Ovary (tissue), 10 donors: ENCODE measurements around the gene SLC6A2. TPM values are rescaled to one million over a fixed set of nuclear protein-coding genes. Genes with fewer than 3 reads are reported as not detected.
"Not testable (repeated sequence)": the region's sequence is repeated elsewhere in the genome, so short reads cannot be mapped to it uniquely, and the experiment has no call there.

Experiments
- DNase-seq, 5 donors: peaks; one replicate each; pipeline ENCODE4 v3.0.0-alpha.2; 2019 to 2020
- H3K27ac ChIP-seq, 2 donors: fragments of 200-600 bp; one replicate each; pipeline versions ENCODE4 v1.5.1 to v1.8.0; 2019 to 2022
- H3K27me3 ChIP-seq: fragments of 200-600 bp; one replicate; pipeline ENCODE4 v1.8.0; 2022
- H3K36me3 ChIP-seq: fragments of 200-600 bp; sonication (generic); one replicate; pipeline ENCODE4 v1.5.1; 2019
- H3K4me1 ChIP-seq: one replicate; pipeline ENCODE4 v1.8.1; 2013; ENCODE audit warnings: mild to moderate bottlenecking, moderate library complexity; ENCODE audit not compliant: insufficient read depth
- H3K4me3 ChIP-seq: fragments of 200-600 bp; sonication (generic); one replicate; pipeline ENCODE4 v1.5.1; 2017
- H3K9me3 ChIP-seq, 2 donors: fragments of 200-600 bp in 1 of 2; sonication (generic) in 1 of 2; one replicate each; pipeline versions ENCODE4 v1.5.1 to v1.8.1; 2013 to 2019; ENCODE audit warnings: mild to moderate bottlenecking in 1 of 2, moderate library complexity in 1 of 2
- CTCF ChIP-seq, 3 donors: fragments of 450-650 bp in 2 of 3; fragments of 200-600 bp in 1 of 3; IDR thresholded peaks; one replicate each; pipeline versions ENCODE4 v1.5.1 to v1.8.0; 2016 to 2022; ENCODE audit warnings: antibody characterized with exemption in 3 of 3, mild to moderate bottlenecking in 1 of 3
- EP300 ChIP-seq: sonication (generic); formaldehyde crosslinking; IDR thresholded peaks from one replicate; pipeline ENCODE4 v1.6.1; 2017; ENCODE audit warnings: antibody characterized with exemption
- POLR2A ChIP-seq: fragments of 450-650 bp; IDR thresholded peaks from one replicate; pipeline ENCODE4 v1.6.1; 2017; ENCODE audit warnings: antibody characterized with exemption, mild to moderate bottlenecking, moderate library complexity
- WGBS, 3 donors: extraction: QIAGEN DNeasy Blood & Tissue Kit in 1 of 3; methylation state at CpG; one replicate each; pipeline versions ENCODE4 v1.1.5 to v1.1.7; 2013 to 2017; 5-methylcytosine and 5-hydroxymethylcytosine counted together
- intact Hi-C, 4 donors: fragments of 100-400 bp; cut with DNase I; formaldehyde crosslinking; loops; one replicate each; pipeline versions ENCODE4 v1.11.0 to v1.15.1; 2022 to 2023
- long read RNA-seq, 3 donors: library from polyadenylated mRNA in 2 of 3; unstranded in 2 of 3; transcript quantifications; one replicate each; pipeline ENCODE4 v2.0.0 and lab custom pipeline, GENCODE V29; 2021 to 2026
- polyA plus RNA-seq, 2 donors: library from polyadenylated mRNA; stranded (reverse); fragments of 200-250 nt in 1 of 2; fragments of 350-450 nt in 1 of 2; fragmentation: Illumina TruSeq in 1 of 2; extraction: RNeasy Lipid Tissue Mini Kit (QIAGEN cat#74804) in 1 of 2; gene quantifications; one replicate each; pipeline ENCODE4 v1.2.3, GENCODE V29; 2013 to 2014
- total RNA-seq, 7 donors: library from RNA; depleted of rRNA in 2 of 7; stranded (reverse); fragments of >200 nt in 2 of 7; fragmentation: NEBNext Ultra II Directional in 3 of 7; extraction: Animal tissue kit (Norgen Biotek cat#: 25700) in 3 of 7; gene quantifications; one replicate each; pipeline versions ENCODE4 v1.1.0 to v1.2.4, GENCODE V29; 2016 to 2023
- donor health status: DM: no; HTN: no; CAD: no; lungs with moderate emphysema.
- donor health status: DM: no; HTN: no; CAD: no.
- donor health status: Bipolar disorder and iron deficiency.
- donor health status: DM: yes; HTN: yes; CAD: no.
- donor health status: DM: no; HTN: no; CAD: no.
- donor health status: DM: yes; HTN: yes; CAD: no.

Gene SLC6A2
- total RNA-seq (under 1 TPM in 4 of 7 donors, not detected in 3; 0.08 to 0.30 (median 0.19) TPM), polyA plus RNA-seq (under 1 TPM; 0.20 to 0.36 TPM)
- long read RNA-seq, donor 1: 0 reads
- long read RNA-seq, donor 2: 0 reads
- long read RNA-seq, donor 3: 0 reads

GRCh38 chr16:55655897-55656681 lies at the start of gene SLC6A2:
TSS of gene SLC6A2 (plus strand) at chr16:55655988. CDS start at chr16:55656695, 707 bp downstream.
- TF ChIP-seq POLR2A: no peak
- TF ChIP-seq EP300: no peak
- TF ChIP-seq CTCF (IDR thresholded peaks at IDR 0.05): no peak
- no peaks in the 10 kb centered on the region for H3K9me3 ChIP-seq
- no peak within 1 kb of the TSS for H3K4me3 ChIP-seq
- H3K27ac ChIP-seq: no peak within 1 kb of the TSS
- DNase-seq: no peak
- H3K36me3 ChIP-seq: no peaks in the 10 kb centered on the region
- 0 to 2% (median 1%) methylated on average over 42 to 71 of the region's 71 CpGs for WGBS, 3 donors
- intact Hi-C loops: no loop called here
- H3K27me3 ChIP-seq: no peaks in the 10 kb centered on the region
- H3K4me1 ChIP-seq: no peaks in the 10 kb centered on the region

DNA sequence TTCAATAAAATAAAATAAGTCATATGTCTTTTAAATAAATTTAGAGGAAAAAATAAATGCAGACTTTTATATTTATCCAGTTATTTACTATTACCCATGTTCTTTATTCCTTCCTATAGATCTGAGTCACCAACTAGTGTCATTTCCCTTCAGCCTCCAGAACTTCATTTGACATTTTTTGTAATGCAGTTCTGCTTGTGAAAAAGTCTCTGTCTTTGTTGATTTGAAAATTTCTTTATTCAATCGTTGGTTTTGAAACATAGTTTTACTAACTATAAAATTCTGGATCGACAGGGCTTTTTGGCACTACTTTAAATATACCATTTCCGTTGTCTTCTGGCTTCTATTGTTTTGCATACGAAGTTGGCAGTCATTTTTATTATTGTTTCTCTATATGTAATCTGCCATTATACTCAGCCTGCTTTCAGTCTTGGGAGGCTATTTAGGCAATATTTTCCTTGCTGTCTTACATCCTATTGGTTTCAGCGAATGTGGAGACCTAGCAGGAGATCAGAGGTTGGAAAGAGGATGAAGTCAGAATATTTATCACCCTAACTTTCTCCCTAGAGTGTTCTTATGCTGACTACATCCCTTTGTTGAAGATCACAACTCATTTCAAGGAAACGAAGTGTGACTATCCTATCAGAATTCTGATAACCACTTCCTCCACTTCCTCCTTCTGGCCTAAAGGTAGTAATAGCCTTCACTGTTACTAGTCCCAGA lies 42.0 kb upstream of the SLC6A2 start:
- Histone ChIP-seq H3K27me3 (no peaks in the 10 kb centered on the region), H3K4me3 (no peak overlapping the region), H3K9me3 (no peaks in the 10 kb centered on the region), H3K4me1 (no peaks in the 10 kb centered on the region), H3K27ac (no peak overlapping the region), H3K36me3 (no peaks in the 10 kb centered on the region)
- 47 to 64% (median 51%) methylated on average over 6 of the region's 6 CpGs for WGBS, 3 donors
- no peak for TF ChIP-seq EP300
- no peak for TF ChIP-seq POLR2A
- no peak for TF ChIP-seq CTCF (IDR thresholded peaks at IDR 0.05)
- intact Hi-C loops: no loop called here
- no peak for DNase-seq

- no peaks in the 10 kb centered on the region for H3K9me3 ChIP-seq
- WGBS, 3 donors: 80 to 85% (median 83%) methylated on average over 3 of the region's 3 CpGs
- H3K27me3 ChIP-seq: no peaks in the 10 kb centered on the region
- TF ChIP-seq EP300: no peak
- TF ChIP-seq CTCF (IDR thresholded peaks at IDR 0.05): no peak
- TF ChIP-seq POLR2A: no peak
- no peaks in the 10 kb centered on the region for H3K4me1 ChIP-seq
- no peaks in the 10 kb centered on the region for H3K36me3 ChIP-seq
- H3K27ac ChIP-seq: no peak overlapping the region
- no peak for DNase-seq
- intact Hi-C loops: no loop called here
- no peak overlapping the region for H3K4me3 ChIP-seq
These were observed 40.7 kb upstream of the SLC6A2 start for GRCh38 chr16:55615071-55615470.

DNA sequence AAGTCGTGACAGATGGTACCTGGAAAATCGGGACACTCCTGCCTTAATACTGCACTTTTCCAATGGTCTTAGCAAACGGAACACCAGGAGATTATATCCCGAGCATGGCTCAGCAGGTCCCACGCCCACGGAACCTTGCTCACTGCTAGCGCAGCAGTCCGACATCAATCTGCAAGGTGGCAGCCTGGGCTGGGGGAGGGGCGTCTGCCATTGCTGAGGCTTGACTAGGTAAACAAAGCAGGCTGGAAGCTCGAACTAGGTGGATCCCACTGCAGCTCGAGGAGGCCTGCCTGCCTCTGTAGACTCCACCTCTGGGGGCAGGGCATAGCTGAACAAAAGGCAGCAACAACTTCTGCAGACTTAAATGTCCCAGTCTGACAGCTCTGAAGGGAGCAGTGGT lies 40.1 kb upstream of the SLC6A2 start:
- 83 to 91% (median 84%) methylated on average over 11 of the region's 11 CpGs for WGBS, 3 donors
- H3K27ac ChIP-seq, intact Hi-C loops, H3K4me3 ChIP-seq, H3K4me1 ChIP-seq, H3K27me3 ChIP-seq, H3K36me3 ChIP-seq, H3K9me3 ChIP-seq, DNase-seq: not testable (repeated sequence)

- Histone ChIP-seq H3K27me3 (no peaks in the 10 kb centered on the region), H3K36me3 (no peaks in the 10 kb centered on the region), H3K4me3 (no peak overlapping the region), H3K4me1 (no peaks in the 10 kb centered on the region), H3K9me3 (no peaks in the 10 kb centered on the region), H3K27ac (no peak overlapping the region)
- intact Hi-C loops: no loop called here
- no peak for TF ChIP-seq CTCF (IDR thresholded peaks at IDR 0.05)
- TF ChIP-seq EP300: no peak
- TF ChIP-seq POLR2A: no peak
- no peak for DNase-seq
These were observed 34.0 kb upstream of the SLC6A2 start for GRCh38 chr16:55621771-55622170.
